Body of pancreas (tissue), 4 donors: ENCODE measurements around the gene KCNMB2.

Source experiments
- POLR2A ChIP-seq, 3 donors: fragments of 450-650 bp; IDR thresholded peaks; one replicate each; pipeline ENCODE4 v1.6.1; 2016; ENCODE audit warnings: antibody characterized with exemption in 3 of 3, mild to moderate bottlenecking in 2 of 3
- TF ChIP-seq, protein P1 (sequence below), 7 experiments: fragments of 450-650 bp in 4 of 7; fragments of 200-600 bp in 3 of 7; sonication (generic) in 3 of 7; IDR thresholded peaks; one replicate each; pipeline ENCODE4 v1.5.1; 2016 to 2019; ENCODE audit warnings: antibody characterized with exemption in 7 of 7

DNA sequence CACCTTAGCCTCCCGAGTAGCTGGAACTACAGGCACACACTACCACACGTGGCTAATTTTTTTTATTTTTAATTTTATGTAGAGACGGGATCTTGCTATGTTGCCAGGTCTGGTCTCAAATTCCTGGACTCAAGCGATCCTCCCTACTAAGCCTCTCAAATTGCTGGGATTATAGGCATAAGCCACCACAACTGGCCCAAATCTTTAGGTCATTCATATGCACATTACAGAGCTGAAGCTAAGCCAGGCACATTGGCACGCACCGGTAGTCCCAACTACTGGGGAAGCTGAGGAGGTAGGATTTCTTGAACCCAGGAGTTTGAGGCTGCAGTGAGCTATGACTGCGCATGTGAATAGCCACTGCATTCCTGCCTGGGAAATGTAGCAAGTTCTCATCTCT is 269.5 kb downstream of the KCNMB2 start:
- TF ChIP-seq, protein P1, sequence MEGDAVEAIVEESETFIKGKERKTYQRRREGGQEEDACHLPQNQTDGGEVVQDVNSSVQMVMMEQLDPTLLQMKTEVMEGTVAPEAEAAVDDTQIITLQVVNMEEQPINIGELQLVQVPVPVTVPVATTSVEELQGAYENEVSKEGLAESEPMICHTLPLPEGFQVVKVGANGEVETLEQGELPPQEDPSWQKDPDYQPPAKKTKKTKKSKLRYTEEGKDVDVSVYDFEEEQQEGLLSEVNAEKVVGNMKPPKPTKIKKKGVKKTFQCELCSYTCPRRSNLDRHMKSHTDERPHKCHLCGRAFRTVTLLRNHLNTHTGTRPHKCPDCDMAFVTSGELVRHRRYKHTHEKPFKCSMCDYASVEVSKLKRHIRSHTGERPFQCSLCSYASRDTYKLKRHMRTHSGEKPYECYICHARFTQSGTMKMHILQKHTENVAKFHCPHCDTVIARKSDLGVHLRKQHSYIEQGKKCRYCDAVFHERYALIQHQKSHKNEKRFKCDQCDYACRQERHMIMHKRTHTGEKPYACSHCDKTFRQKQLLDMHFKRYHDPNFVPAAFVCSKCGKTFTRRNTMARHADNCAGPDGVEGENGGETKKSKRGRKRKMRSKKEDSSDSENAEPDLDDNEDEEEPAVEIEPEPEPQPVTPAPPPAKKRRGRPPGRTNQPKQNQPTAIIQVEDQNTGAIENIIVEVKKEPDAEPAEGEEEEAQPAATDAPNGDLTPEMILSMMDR (IDR thresholded peaks at IDR 0.05): no peak
- TF ChIP-seq POLR2A (IDR thresholded peaks at IDR 0.05): no peak
